LNCAP (cell line): ENCODE measurements around the gene FIS1.

ENCODE experiments used
- CTCF ChIP-seq: fragments of 450-650 bp; IDR thresholded peaks from 2 replicates; pipeline ENCODE4 v1.5.1; 2017; ENCODE audit warnings: mild to moderate bottlenecking

Gene FIS1

DNA sequence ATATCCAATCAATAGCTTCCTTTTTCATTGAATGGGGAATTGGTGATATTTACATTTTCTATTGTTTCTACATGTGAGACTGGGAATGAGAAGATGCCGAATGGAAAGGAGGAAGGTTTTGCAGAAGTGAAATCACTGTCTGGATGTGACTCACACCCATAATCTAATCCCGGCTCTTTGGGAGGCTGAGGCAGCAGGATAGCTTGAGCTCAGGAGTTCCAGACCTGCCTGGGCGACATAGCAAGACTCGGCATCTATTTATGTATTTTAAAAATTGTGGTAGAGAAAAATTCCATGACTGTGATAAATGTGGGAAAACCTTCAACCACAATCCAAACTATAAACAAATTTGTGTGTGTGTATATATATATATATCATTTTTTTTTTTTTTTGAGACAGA is 10.9 kb upstream of the FIS1 start:
- no peak for TF ChIP-seq CTCF

GRCh38 chr7:101251871-101252659 is 7.2 kb upstream of the FIS1 start:
- no peak for TF ChIP-seq CTCF

DNA sequence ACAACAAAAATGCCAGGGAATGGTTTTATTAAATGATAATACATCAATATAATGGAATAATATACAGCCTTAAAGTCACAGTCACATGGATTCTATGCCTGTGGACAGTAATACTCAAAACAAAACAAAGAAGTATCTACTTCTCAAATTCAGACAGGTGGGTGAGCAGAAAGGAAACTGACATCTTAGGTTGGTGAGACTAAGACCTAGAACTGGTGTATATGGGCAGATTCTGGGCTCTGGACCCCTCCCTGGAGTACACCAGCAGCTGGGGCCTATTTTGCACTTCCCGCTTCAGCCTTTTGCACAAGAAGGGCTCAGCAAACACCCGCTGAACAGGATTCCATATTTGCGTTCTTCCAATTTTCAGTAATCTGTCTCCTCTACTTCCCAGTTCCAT is 5.4 kb upstream of the FIS1 start:
- no peak for TF ChIP-seq CTCF

DNA sequence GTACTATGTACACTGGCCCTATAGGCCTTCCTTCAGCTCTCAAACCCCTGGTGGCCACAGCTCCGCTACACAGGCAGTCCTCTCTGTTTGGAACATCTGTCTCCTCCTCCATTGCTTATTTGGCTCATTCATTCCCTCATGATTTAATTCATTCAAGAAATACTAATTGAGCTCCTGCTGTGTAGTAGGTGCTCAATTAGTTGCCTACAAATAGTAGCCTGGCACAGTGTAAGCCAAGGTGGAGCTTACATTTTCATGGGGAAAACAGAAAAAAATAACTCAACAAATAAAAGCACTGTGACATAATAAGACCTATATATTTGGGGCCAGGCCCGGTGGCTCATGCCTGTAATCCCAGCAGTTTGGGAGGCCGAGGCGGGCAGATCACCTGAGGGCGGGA is 3.4 kb upstream of the FIS1 start:
- TF ChIP-seq CTCF: no peak

DNA sequence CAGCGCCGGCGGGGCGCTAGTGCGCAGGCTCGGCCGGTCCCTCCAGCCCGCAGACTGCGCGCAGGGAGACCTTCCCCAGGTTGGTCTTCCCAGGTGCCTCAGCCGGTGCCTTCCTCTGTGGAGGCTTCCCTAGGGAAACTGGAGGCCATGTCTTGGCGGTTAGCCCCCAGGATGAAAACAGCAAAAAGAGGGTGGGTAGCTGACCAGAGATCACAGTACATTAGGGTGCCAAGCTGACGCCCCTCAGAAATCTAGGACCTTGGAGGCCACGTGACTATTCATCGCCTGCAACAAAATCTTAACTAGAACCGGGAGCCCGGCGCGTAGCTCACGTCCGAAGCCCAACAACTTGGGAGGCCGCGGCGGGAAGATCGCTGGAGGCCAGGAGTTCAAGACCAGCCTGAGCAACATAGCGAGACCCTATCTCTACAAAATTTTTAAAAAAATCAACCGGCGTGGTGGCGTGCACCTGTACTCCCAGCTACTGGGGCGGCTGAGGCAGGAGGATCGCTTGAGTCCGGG is 327 bp upstream of the FIS1 start:
- no peak for TF ChIP-seq CTCF

DNA sequence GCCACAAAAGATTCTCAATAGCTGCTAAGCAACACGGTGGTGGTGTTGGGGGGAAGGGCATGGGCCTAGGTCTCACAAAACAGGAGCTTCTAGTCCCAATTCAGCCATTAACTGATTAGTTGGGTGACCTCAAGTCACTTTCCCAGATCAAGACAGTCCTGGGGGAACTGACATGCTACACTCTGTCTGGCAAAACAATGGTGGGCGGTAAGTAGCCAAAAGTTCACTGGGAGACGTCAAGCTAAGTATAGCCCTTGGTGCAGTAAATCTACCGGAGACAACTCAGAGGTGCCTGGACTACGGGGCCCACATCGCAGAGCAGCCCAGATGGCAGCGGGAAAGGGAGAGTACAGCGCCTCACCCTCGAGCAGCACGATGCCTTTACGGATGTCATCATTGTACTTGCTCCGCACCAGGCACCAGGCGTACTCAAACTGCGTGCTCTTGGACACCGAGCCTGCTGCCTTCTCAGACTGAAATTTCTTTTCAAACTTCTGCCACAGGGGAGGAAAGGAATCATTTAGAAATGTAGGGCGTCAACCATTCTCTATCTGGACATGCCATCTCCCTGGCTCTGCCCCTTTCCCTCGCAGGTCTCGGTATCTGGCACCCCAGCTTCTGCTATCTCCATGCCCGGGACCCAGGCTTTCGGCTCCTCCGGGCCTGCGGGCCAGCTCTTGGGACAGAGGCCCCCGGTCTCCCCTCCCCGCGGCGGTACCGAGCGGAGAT is 1.1 kb downstream of the FIS1 start:
- no peak for TF ChIP-seq CTCF

- TF ChIP-seq CTCF: no peak
Measured at GRCh38 chr7:101241443-101242349, 3.2 kb downstream of the FIS1 start.
